Renal cortical epithelial cell (primary cell): Measurements from ENCODE around the gene SPRED2. TPM values are rescaled to one million over a fixed set of nuclear protein-coding genes. Genes with fewer than 3 reads are reported as not detected.
A peak's percentile ranks its signal among the peaks of the same experiment; 100 is the strongest.

Source experiments
- DNase-seq: peaks from one replicate; pipeline ENCODE4 v3.0.0-alpha.2; 2011; ENCODE audit warnings: low read depth
- total RNA-seq: library from RNA; depleted of rRNA; stranded (reverse); fragments of >200 nt; gene quantifications from 2 replicates; pipeline ENCODE4 v1.2.3, GENCODE V29; 2014

SPRED2 gene
- total RNA-seq, 1 donor from 2014 or later: 16.2 TPM

- peak; percentile 30 for DNase-seq
Measured at GRCh38 chr2:65277791-65278483, 154.5 kb downstream of the SPRED2 start.

GRCh38 chr2:65277118-65277517 lies 155.3 kb downstream of the SPRED2 start:
- DNase-seq: no peak

- DNase-seq: no peak
Measured at GRCh38 chr2:65276609-65277008, 155.8 kb downstream of the SPRED2 start.

- no peak for DNase-seq
Measured at GRCh38 chr2:65275141-65275915, 157.1 kb downstream of the SPRED2 start.

- no peak for DNase-seq
Measured at GRCh38 chr2:65273344-65273743, 159.1 kb downstream of the SPRED2 start.

- DNase-seq: no peak
Measured at GRCh38 chr2:65268957-65269356, 163.4 kb downstream of the SPRED2 start.

- no peak for DNase-seq
Measured at GRCh38 chr2:65267008-65267407, 165.4 kb downstream of the SPRED2 start.

- no peak for DNase-seq
Measured at GRCh38 chr2:65265671-65266045, 166.7 kb downstream of the SPRED2 start.

- DNase-seq: peak; percentile 87
Measured at GRCh38 chr2:65264821-65265670, 167.4 kb downstream of the SPRED2 start.

- DNase-seq: no peak
Measured at GRCh38 chr2:65263986-65264385, 168.4 kb downstream of the SPRED2 start.

GRCh38 chr2:65263262-65263661 lies 169.1 kb downstream of the SPRED2 start:
- DNase-seq: peak; percentile 47

- DNase-seq: no peak
Measured at GRCh38 chr2:65261676-65262075, 170.7 kb downstream of the SPRED2 start.

Other genes starting within 250 kb of the SPRED2 start
- gene ACTR2, start 204.8 kb downstream of the SPRED2 start, total RNA-seq: 147 and 222 TPM in 2 replicates